Measurements from ENCODE around the gene PKD1L1.

- TF ChIP-seq CTCF (IDR thresholded peaks at IDR 0.05) (no peak), POLR2A (IDR thresholded peaks at IDR 0.05) (no peak)
Observed at GRCh38 chr7:47756636-47757035, 191.6 kb downstream of the PKD1L1 start.
